GM18861 (cell line): ENCODE measurements around the gene TEX19.
"Not testable (repeated sequence)": the region's sequence is repeated elsewhere in the genome, so short reads cannot be mapped to it uniquely, and the experiment has no call there.

Experiments used
- ATAC-seq: cut with Tn5 transposase; IDR thresholded peaks from one replicate; pipeline ENCODE4 v1.9.1; 2021; ENCODE audit not compliant: unreplicated experiment

Gene TEX19

GRCh38 chr17:82406131-82406671, 47.2 kb downstream of the TEX19 start:
- ATAC-seq, result no peak

DNA sequence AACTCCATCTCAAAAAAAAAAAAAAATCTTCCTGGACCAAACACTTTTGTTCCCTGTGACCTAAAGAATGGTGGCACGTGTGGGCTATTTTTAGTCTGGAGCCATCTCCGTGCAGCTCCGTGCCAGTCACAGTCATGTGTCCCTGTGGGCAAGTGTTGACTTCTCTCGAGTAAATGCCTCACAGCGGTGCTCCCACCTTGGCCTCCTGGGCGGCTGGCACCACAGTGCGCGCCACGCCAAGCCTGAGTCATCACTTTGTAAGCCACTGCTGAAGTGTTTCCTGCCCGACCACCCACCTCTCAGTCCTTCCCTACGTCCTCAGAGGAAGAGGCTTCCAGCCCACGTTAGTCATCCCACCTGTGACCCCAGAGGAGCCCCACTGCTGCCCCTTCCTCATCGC, 48.2 kb downstream of the TEX19 start:
- no peak for ATAC-seq

GRCh38 chr17:82408288-82408937, 49.4 kb downstream of the TEX19 start:
- no peak for ATAC-seq

GRCh38 chr17:82408938-82409318, 49.9 kb downstream of the TEX19 start:
- no peak for ATAC-seq

- no peak for ATAC-seq
Observed at GRCh38 chr17:82410014-82410716, 51.1 kb downstream of the TEX19 start.

DNA sequence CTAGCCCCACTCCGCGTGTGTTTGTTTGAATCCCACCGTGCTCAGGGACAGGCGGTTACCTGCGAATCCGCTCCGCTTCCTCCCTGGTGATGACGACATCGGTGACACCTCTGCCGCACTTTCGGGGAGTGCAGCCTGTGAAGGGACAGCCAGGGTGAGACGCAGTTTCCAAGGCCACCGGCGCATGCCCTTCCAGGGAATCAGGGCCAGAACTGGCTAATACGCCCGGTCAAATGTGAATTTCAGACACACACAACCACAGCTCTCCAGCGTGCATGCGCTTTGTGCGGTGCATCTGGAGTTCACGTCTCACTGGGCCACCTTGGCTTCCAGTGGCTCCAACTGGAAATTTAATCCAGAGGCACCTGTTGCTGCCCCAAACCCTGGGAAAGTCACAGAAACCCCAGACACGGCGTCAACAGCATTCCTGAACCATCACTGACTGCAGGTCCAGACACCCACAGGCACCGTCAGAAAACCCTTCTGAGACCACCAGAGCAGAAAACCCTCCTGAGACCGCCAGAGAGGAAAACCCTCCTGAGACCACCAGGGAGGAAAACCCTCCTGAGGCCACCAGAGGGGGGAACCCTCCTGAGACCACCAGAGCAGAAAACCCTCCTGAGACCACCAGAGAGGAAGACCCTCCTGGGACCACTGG, 52.5 kb downstream of the TEX19 start:
- no peak for ATAC-seq

DNA sequence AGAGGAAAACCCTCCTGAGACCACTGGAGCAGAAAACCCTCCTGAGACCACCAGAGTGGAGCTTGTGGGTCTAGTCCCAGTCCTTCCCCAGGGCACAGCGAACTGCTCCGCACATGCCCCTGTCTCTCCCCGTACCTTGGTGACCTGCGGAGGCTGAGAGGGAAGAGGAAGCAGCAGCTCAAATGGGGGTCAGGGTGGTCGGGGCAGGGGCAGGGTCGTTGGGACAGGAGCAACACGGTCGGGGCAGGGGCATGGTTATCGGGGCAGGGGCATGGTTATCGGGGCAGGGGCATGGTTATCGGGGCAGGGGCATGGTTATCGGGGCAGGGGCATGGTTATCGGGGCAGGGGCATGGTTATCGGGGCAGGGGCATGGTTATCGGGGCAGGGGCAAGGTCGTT, 53.0 kb downstream of the TEX19 start:
- not testable (repeated sequence) for ATAC-seq

- ATAC-seq, result no peak
Observed at GRCh38 chr17:82412535-82413520, 53.8 kb downstream of the TEX19 start.
